ENCODE results near the gene KXD1.

Gene KXD1

DNA sequence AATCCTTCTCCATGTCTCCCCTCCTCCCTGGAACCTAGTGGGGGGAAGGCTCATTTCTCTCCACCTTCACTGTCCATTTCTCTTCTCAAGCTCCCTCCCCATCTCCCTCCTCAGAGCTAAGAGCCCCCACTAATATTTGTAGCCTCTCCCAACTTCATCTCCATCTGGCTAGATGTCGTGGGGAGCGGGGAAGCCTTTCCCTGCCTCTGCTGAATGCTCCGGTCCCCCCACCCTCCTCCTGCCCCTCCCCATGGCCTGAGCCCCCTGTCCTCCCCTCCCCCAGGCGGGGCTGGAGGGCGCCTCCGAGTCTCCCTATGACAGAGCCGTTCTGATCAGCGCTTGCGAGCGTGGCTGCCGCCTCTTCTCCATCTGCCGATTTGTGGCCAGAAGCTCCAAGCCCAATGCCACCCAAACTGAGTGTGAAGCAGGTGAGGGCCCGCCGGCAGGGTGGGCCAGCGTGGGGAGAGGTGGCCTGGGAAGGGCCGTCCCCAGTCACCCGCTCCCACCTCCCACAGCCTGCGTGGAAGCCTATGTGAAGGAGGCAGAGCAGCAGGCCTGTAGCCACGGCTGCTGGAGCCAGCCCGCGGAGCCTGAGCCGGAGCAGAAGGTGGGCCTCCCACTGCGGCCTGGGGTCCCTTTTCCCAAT lies 56.0 kb downstream of the KXD1 start:
- no peak overlapping the region for H3K4me3 ChIP-seq (ENCODE audit: low read depth, low read length)
- TF ChIP-seq, protein P1, sequence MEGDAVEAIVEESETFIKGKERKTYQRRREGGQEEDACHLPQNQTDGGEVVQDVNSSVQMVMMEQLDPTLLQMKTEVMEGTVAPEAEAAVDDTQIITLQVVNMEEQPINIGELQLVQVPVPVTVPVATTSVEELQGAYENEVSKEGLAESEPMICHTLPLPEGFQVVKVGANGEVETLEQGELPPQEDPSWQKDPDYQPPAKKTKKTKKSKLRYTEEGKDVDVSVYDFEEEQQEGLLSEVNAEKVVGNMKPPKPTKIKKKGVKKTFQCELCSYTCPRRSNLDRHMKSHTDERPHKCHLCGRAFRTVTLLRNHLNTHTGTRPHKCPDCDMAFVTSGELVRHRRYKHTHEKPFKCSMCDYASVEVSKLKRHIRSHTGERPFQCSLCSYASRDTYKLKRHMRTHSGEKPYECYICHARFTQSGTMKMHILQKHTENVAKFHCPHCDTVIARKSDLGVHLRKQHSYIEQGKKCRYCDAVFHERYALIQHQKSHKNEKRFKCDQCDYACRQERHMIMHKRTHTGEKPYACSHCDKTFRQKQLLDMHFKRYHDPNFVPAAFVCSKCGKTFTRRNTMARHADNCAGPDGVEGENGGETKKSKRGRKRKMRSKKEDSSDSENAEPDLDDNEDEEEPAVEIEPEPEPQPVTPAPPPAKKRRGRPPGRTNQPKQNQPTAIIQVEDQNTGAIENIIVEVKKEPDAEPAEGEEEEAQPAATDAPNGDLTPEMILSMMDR (IDR thresholded peaks at IDR 0.05; ENCODE audit: low read depth, low read length): no peak
- DNase-seq (ENCODE audit: low read depth, low spot score): no peak
- in situ Hi-C loops (cut with HindIII; ENCODE audit: low sequenced_read_pairs): no loop called here

DNA sequence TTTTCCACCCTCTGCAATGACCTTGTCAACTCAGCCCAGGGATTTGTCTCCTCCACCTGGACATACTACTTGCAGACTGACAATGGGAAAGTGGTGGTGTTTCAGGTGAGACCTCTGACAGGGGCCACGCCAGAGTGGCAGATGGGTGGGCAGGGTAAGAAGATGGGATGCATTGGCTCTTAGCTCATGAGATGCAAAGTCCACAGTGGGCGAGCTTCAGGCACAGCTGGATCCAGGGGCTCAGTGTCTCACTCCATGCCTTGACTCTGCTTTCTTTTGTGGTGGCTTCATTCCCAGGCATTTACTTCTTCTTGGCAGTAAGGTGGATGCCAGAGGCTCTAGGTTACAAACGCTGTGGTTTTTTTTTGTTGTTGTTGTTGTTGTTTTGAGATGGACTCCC lies 58.4 kb downstream of the KXD1 start:
- no peak for DNase-seq (ENCODE audit: low read depth, low spot score)
- no peak overlapping the region for H3K4me3 ChIP-seq (ENCODE audit: low read depth, low read length)
- in situ Hi-C loops (cut with HindIII; ENCODE audit: low sequenced_read_pairs): no loop called here
- TF ChIP-seq, protein P1 (IDR thresholded peaks at IDR 0.05; ENCODE audit: low read depth, low read length): no peak

DNA sequence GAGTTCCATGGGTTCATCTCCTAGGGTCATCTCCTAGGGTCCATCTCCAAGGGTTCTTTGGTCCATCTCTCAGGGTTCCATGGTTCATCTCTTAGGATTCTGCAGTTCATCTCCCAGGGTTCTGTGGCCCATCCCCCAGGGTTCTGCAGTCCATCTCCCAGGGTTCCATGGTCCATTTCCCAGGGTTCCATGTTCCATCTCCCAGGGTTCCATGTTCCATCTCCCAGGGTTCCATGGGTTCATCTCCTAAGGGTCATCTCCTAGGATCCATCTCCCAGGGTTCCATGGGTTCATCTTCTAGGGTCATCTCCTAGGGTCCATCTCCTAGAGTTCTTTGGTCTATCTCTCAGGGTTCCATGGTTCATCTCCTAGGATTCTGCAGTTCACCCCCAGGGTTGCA lies 59.9 kb downstream of the KXD1 start:
- no peak for DNase-seq (ENCODE audit: low read depth, low spot score)
- TF ChIP-seq, protein P1 (IDR thresholded peaks at IDR 0.05; ENCODE audit: low read depth, low read length): no peak
- in situ Hi-C loops (cut with HindIII; ENCODE audit: low sequenced_read_pairs): no loop called here
- H3K4me3 ChIP-seq (ENCODE audit: low read depth, low read length): no peak overlapping the region

DNA sequence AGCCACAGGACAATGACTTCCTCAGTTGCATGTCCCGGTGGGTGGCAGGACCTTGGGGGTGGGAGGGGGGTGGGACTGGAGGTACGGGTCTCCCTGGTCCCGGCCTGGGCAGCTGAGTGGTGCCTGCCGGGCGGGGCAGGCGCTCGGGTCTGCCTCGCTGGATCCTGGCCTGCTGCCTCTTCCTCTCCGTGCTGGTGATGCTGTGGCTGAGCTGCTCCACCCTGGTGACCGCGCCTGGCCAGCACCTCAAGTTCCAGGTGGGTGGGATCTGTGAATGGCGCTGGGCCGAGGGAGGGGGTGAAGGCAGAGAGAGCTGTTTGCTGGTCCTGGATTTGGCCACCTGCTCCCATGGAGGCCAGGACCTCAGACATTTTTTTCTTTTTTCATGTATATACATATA lies 60.6 kb downstream of the KXD1 start:
- in situ Hi-C loops (cut with HindIII; ENCODE audit: low sequenced_read_pairs): no loop called here
- H3K4me3 ChIP-seq (ENCODE audit: low read depth, low read length): no peak overlapping the region
- DNase-seq (ENCODE audit: low read depth, low spot score): no peak
- TF ChIP-seq, protein P1 (IDR thresholded peaks at IDR 0.05; ENCODE audit: low read depth, low read length): no peak

All from astrocyte of the spinal cord (primary cell).